C4-2B (cell line): ENCODE results near the gene TCEANC.

ENCODE experiments used
- ZFX ChIP-seq: fragments of 450-650 bp; IDR thresholded peaks from 2 replicates; pipeline ENCODE4 v1.6.1; 2017
- TF ChIP-seq, protein P1 (sequence below): fragments of 450-650 bp; conservative IDR thresholded peaks from 2 replicates; pipeline ENCODE4 v1.5.1; 2017; ENCODE audit warnings: mild to moderate bottlenecking

- TF ChIP-seq, protein P1, sequence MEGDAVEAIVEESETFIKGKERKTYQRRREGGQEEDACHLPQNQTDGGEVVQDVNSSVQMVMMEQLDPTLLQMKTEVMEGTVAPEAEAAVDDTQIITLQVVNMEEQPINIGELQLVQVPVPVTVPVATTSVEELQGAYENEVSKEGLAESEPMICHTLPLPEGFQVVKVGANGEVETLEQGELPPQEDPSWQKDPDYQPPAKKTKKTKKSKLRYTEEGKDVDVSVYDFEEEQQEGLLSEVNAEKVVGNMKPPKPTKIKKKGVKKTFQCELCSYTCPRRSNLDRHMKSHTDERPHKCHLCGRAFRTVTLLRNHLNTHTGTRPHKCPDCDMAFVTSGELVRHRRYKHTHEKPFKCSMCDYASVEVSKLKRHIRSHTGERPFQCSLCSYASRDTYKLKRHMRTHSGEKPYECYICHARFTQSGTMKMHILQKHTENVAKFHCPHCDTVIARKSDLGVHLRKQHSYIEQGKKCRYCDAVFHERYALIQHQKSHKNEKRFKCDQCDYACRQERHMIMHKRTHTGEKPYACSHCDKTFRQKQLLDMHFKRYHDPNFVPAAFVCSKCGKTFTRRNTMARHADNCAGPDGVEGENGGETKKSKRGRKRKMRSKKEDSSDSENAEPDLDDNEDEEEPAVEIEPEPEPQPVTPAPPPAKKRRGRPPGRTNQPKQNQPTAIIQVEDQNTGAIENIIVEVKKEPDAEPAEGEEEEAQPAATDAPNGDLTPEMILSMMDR = no peak
- no peak for TF ChIP-seq ZFX
Observed at GRCh38 chrX:13698432-13698831, 45.5 kb downstream of the TCEANC start.
